OCI-LY1 (cell line): ENCODE results near the gene ATP8A2.

Experiments used
- CTCF ChIP-seq: fragments of 200-600 bp; sonication (generic), shearing (Covaris generic); IDR thresholded peaks from 2 replicates; pipeline ENCODE4 v1.5.1; 2017; ENCODE audit warnings: mild to moderate bottlenecking, antibody characterized with exemption, low read length, moderate library complexity, mixed read lengths
- EZH2 ChIP-seq: fragments of 200-600 bp; sonication (generic), shearing (Covaris generic); IDR thresholded peaks from 2 replicates; pipeline ENCODE4 v1.8.0; 2017; ENCODE audit warnings: borderline replicate concordance, mixed run types, mild to moderate bottlenecking, antibody characterized with exemption, low read length, moderate library complexity, mixed read lengths

DNA sequence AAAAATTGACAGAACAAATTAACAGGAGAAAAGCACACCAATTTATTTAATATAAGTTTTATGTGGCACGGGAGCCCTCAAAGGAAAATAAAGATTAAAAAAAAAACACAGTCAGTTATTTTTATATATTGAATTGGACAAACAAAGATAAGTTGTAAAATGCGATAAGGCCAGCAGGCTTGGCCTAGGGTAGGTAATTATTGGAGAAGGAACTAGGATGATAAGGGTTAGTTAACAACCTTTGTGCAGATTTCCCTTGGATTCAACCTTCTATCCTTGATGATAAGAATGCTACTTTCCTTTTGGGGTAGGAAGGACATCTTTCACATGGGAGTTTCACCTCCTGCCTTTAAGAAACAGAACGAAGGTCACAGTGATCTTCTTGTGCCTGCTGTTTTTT is 427.2 kb downstream of the ATP8A2 start:
- TF ChIP-seq EZH2 (no peak), CTCF (no peak)
